Medulla oblongata (tissue), 1 donor: Measurements from ENCODE around the gene MICALL2.
"Not testable (repeated sequence)": the region's sequence is repeated elsewhere in the genome, so short reads cannot be mapped to it uniquely, and the experiment has no call there.

ENCODE experiments used
- DNase-seq: peaks from one replicate; pipeline ENCODE4 v3.0.0-alpha.2; 2015; ENCODE audit errors: extremely low spot score

Gene MICALL2

GRCh38 chr7:1447551-1448244 is 11.6 kb downstream of the MICALL2 start:
- peak; percentile 82 for DNase-seq

GRCh38 chr7:1447112-1447511 is 12.2 kb downstream of the MICALL2 start:
- no peak for DNase-seq

- DNase-seq = no peak
Measured at GRCh38 chr7:1446620-1447032, 12.6 kb downstream of the MICALL2 start.

GRCh38 chr7:1446026-1446425 is 13.2 kb downstream of the MICALL2 start:
- DNase-seq = peak; percentile 82

GRCh38 chr7:1445341-1445740 is 13.9 kb downstream of the MICALL2 start:
- DNase-seq = no peak

GRCh38 chr7:1444925-1445322 is 14.3 kb downstream of the MICALL2 start:
- DNase-seq = no peak

- no peak for DNase-seq
Measured at GRCh38 chr7:1444214-1444924, 14.9 kb downstream of the MICALL2 start.

- DNase-seq = not testable (repeated sequence)
Measured at GRCh38 chr7:1443587-1444200, 15.6 kb downstream of the MICALL2 start.

GRCh38 chr7:1442355-1443124 is 16.7 kb downstream of the MICALL2 start:
- DNase-seq = no peak

- no peak for DNase-seq
Measured at GRCh38 chr7:1441615-1442354, 17.5 kb downstream of the MICALL2 start.

- no peak for DNase-seq
Measured at GRCh38 chr7:1440620-1441019, 18.6 kb downstream of the MICALL2 start.

- DNase-seq = no peak
Measured at GRCh38 chr7:1439373-1440363, 19.6 kb downstream of the MICALL2 start.

- DNase-seq = no peak
Measured at GRCh38 chr7:1438821-1439220, 20.4 kb downstream of the MICALL2 start.

GRCh38 chr7:1438208-1438607 is 21.1 kb downstream of the MICALL2 start:
- no peak for DNase-seq

- DNase-seq = no peak
Measured at GRCh38 chr7:1437155-1437880, 22.0 kb downstream of the MICALL2 start.

GRCh38 chr7:1436608-1437007 is 22.7 kb downstream of the MICALL2 start:
- no peak for DNase-seq

GRCh38 chr7:1434891-1435670 is 24.2 kb downstream of the MICALL2 start:
- no peak for DNase-seq

GRCh38 chr7:1434165-1434718 is 25.0 kb downstream of the MICALL2 start:
- DNase-seq = no peak
